HepG2 (cell line): ENCODE results near the gene PARD3. TPM values are rescaled to one million over a fixed set of nuclear protein-coding genes. Genes with fewer than 3 reads are reported as not detected.
A peak's percentile ranks its signal among the peaks of the same experiment; 100 is the strongest.

ENCODE experiments used
- CEBPG ChIP-seq: IDR thresholded peaks from 2 replicates; pipeline ENCODE4 v1.6.1; 2016
- GTF3A ChIP-seq: sonication (generic); formaldehyde crosslinking; conservative IDR thresholded peaks from 2 replicates; pipeline ENCODE4 v1.4.0; 2020; ENCODE audit warnings: mild to moderate bottlenecking, missing genetic modification reagents
- HDAC1 ChIP-seq: sonication (generic); formaldehyde crosslinking; IDR thresholded peaks from 2 replicates; pipeline ENCODE4 v1.5.1; 2020; ENCODE audit warnings: mild to moderate bottlenecking, missing genetic modification reagents
- HNF4A ChIP-seq: sonication (generic); formaldehyde crosslinking; IDR thresholded peaks from 2 replicates; pipeline ENCODE4 v1.4.0; 2020; ENCODE audit warnings: missing genetic modification reagents
- HNF4G ChIP-seq, 2 experiments: sonication (generic) in 1 of 2; formaldehyde crosslinking in 1 of 2; IDR thresholded peaks; 2 replicates each; pipeline versions ENCODE4 v1.4.0 to v1.6.1; 2011 to 2020; ENCODE audit warnings: borderline replicate concordance in 2 of 2, low read depth in 2 of 2, mild to moderate bottlenecking in 2 of 2, low read length in 1 of 2, missing genetic modification reagents in 1 of 2, moderate library complexity in 1 of 2
- SSRP1 ChIP-seq: IDR thresholded peaks from 2 replicates; pipeline ENCODE4 v1.6.1; 2016; ENCODE audit warnings: control low read depth
- TEAD3 ChIP-seq: optimal IDR thresholded peaks from 2 replicates; pipeline ENCODE3; 2016; ENCODE audit warnings: borderline replicate concordance
- YY1 ChIP-seq: IDR thresholded peaks from 2 replicates; pipeline ENCODE4 v1.6.1; 2011; ENCODE audit warnings: low read length, low read depth, moderate library complexity, mild to moderate bottlenecking; ENCODE audit not compliant: insufficient read depth, insufficient replicate concordance
- ZMYM4 ChIP-seq: sonication (generic); formaldehyde crosslinking; IDR thresholded peaks from 2 replicates; pipeline ENCODE4 v1.8.1; 2023; ENCODE audit warnings: mild to moderate bottlenecking, missing genetic modification reagents
- ZNF264 ChIP-seq: sonication (generic); formaldehyde crosslinking; IDR thresholded peaks from 2 replicates; pipeline ENCODE4 v1.4.0; 2020; ENCODE audit warnings: missing genetic modification reagents
- ZNF432 ChIP-seq: sonication (generic); formaldehyde crosslinking; IDR thresholded peaks from 2 replicates; pipeline ENCODE4 v1.5.0; 2020; ENCODE audit warnings: missing genetic modification reagents, mild to moderate bottlenecking, borderline replicate concordance
- ZNF644 ChIP-seq: IDR thresholded peaks from 2 replicates; pipeline ENCODE4 v1.6.1; 2016; ENCODE audit warnings: low read depth
- ZNF652 ChIP-seq: IDR thresholded peaks from 2 replicates; pipeline ENCODE4 v1.6.1; 2016; ENCODE audit warnings: low read depth, borderline replicate concordance
- ZNF746 ChIP-seq: sonication (generic); formaldehyde crosslinking; IDR thresholded peaks from 2 replicates; pipeline ENCODE4 v1.8.0; 2022; ENCODE audit warnings: mild to moderate bottlenecking, missing genetic modification reagents
- ZNF790 ChIP-seq: sonication (generic); formaldehyde crosslinking; IDR thresholded peaks from 2 replicates; pipeline ENCODE4 v1.8.0; 2022; ENCODE audit warnings: missing genetic modification reagents, mild to moderate bottlenecking, borderline replicate concordance
- polyA plus RNA-seq, 8 experiments: library from polyadenylated mRNA; depleted of rRNA in 3 of 8; stranded (reverse) in 7 of 8; unstranded in 1 of 8; fragments of >200 nt; fragmentation: Illumina TruSeq in 4 of 8; extraction: Trizol in 4 of 8; gene quantifications; 2 replicates each; pipeline versions ENCODE4 v1.2.1 to v1.2.3, GENCODE V29; 2011 to 2016; ENCODE audit warnings: low read depth in 4 of 8, missing spikeins in 1 of 8, mixed read lengths in 1 of 8; ENCODE audit not compliant: insufficient read depth in 1 of 8
- total RNA-seq, 5 experiments: library from RNA; depleted of rRNA; stranded (reverse); fragments of >200 nt; fragmentation: Illumina TruSeq; extraction: Trizol; gene quantifications; 2 replicates each; pipeline ENCODE4 v1.2.3, GENCODE V29; 2016; ENCODE audit warnings: low read depth in 1 of 5
- TF ChIP-seq, protein P1 (sequence below): sonication (generic); formaldehyde crosslinking; IDR thresholded peaks from 2 replicates; pipeline ENCODE4 v1.5.1; 2020; ENCODE audit warnings: mild to moderate bottlenecking, missing genetic modification reagents, borderline replicate concordance
- TF ChIP-seq, protein P2 (sequence below): sonication (generic); formaldehyde crosslinking; IDR thresholded peaks from 2 replicates; pipeline ENCODE4 v1.4.0; 2020; ENCODE audit warnings: missing genetic modification reagents, borderline replicate concordance

The PARD3 gene
- total and polyA plus RNA-seq, 2 of the 13 experiments (the other 11 are each of a cell fraction or from before 2014, with no cell fraction given) = 40.9 to 60.0 TPM

DNA sequence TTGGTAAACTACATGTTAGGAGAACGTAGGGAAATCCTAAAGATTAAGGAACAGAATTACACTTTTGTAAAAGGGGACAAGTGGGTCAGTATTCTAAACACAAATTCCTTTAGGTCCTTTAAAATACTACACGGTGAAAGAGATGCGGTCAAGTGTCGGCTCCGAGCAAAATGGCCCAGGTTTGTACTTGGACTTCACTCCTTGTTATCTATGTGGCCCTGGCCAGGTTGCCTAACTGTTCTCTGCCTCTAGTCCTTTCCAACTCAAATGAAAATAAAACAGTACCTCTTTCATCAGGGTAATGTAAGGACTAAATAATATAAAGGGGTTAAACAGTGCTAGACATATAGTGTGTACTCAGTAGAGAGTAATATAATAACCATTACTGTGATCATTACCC lies 344.8 kb downstream of the PARD3 start (continued):
- TF ChIP-seq CEBPG (CRISPR knock-in tag) (peak; percentile 63), GTF3A (CRISPR knock-in tag) (no peak), HNF4A (peak; percentile 72), ZNF790 (CRISPR knock-in tag) (no peak), ZNF644 (peak; percentile 71; the same call in 1 of the 2 replicates), ZNF746 (no peak), ZNF652 (CRISPR knock-in tag) (peak; percentile 47; the same call in 1 of the 2 replicates), TEAD3 (no peak), ZMYM4 (CRISPR knock-in tag) (peak; percentile 67), ZNF432 (CRISPR knock-in tag) (no peak), SSRP1 (no peak), HDAC1 (CRISPR knock-in tag) (no peak), HNF4G (IDR thresholded peaks at IDR 0.05; ENCODE audit: borderline replicate concordance, low read depth, low read length) (peak; percentile 64), HNF4G (CRISPR knock-in tag; IDR thresholded peaks at IDR 0.05; ENCODE audit: borderline replicate concordance, low read depth) (no peak), ZNF264 (CRISPR knock-in tag) (0 out of 2 replicates have a peak, but pooled peaks have one; percentile 60), YY1 (peak; percentile 27)
- TF ChIP-seq, protein P1, sequence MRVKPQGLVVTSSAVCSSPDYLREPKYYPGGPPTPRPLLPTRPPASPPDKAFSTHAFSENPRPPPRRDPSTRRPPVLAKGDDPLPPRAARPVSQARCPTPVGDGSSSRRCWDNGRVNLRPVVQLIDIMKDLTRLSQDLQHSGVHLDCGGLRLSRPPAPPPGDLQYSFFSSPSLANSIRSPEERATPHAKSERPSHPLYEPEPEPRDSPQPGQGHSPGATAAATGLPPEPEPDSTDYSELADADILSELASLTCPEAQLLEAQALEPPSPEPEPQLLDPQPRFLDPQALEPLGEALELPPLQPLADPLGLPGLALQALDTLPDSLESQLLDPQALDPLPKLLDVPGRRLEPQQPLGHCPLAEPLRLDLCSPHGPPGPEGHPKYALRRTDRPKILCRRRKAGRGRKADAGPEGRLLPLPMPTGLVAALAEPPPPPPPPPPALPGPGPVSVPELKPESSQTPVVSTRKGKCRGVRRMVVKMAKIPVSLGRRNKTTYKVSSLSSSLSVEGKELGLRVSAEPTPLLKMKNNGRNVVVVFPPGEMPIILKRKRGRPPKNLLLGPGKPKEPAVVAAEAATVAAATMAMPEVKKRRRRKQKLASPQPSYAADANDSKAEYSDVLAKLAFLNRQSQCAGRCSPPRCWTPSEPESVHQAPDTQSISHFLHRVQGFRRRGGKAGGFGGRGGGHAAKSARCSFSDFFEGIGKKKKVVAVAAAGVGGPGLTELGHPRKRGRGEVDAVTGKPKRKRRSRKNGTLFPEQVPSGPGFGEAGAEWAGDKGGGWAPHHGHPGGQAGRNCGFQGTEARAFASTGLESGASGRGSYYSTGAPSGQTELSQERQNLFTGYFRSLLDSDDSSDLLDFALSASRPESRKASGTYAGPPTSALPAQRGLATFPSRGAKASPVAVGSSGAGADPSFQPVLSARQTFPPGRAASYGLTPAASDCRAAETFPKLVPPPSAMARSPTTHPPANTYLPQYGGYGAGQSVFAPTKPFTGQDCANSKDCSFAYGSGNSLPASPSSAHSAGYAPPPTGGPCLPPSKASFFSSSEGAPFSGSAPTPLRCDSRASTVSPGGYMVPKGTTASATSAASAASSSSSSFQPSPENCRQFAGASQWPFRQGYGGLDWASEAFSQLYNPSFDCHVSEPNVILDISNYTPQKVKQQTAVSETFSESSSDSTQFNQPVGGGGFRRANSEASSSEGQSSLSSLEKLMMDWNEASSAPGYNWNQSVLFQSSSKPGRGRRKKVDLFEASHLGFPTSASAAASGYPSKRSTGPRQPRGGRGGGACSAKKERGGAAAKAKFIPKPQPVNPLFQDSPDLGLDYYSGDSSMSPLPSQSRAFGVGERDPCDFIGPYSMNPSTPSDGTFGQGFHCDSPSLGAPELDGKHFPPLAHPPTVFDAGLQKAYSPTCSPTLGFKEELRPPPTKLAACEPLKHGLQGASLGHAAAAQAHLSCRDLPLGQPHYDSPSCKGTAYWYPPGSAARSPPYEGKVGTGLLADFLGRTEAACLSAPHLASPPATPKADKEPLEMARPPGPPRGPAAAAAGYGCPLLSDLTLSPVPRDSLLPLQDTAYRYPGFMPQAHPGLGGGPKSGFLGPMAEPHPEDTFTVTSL = peak; percentile 24; the same call in 1 of the 2 replicates
- TF ChIP-seq, protein P2, sequence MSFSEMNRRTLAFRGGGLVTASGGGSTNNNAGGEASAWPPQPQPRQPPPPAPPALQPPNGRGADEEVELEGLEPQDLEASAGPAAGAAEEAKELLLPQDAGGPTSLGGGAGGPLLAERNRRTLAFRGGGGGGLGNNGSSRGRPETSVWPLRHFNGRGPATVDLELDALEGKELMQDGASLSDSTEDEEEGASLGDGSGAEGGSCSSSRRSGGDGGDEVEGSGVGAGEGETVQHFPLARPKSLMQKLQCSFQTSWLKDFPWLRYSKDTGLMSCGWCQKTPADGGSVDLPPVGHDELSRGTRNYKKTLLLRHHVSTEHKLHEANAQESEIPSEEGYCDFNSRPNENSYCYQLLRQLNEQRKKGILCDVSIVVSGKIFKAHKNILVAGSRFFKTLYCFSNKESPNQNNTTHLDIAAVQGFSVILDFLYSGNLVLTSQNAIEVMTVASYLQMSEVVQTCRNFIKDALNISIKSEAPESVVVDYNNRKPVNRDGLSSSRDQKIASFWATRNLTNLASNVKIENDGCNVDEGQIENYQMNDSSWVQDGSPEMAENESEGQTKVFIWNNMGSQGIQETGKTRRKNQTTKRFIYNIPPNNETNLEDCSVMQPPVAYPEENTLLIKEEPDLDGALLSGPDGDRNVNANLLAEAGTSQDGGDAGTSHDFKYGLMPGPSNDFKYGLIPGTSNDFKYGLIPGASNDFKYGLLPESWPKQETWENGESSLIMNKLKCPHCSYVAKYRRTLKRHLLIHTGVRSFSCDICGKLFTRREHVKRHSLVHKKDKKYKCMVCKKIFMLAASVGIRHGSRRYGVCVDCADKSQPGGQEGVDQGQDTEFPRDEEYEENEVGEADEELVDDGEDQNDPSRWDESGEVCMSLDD (CRISPR knock-in tag) = no peak
